ENCODE data around the gene MEX3A. TPM values are rescaled to one million over a fixed set of nuclear protein-coding genes. Genes with fewer than 3 reads are reported as not detected.

MEX3A gene
- total and polyA plus RNA-seq, 2 of the 8 experiments (the other 6 are each of a cell fraction or from before 2014, with no cell fraction given) = 34.1 to 52.4 TPM

DNA sequence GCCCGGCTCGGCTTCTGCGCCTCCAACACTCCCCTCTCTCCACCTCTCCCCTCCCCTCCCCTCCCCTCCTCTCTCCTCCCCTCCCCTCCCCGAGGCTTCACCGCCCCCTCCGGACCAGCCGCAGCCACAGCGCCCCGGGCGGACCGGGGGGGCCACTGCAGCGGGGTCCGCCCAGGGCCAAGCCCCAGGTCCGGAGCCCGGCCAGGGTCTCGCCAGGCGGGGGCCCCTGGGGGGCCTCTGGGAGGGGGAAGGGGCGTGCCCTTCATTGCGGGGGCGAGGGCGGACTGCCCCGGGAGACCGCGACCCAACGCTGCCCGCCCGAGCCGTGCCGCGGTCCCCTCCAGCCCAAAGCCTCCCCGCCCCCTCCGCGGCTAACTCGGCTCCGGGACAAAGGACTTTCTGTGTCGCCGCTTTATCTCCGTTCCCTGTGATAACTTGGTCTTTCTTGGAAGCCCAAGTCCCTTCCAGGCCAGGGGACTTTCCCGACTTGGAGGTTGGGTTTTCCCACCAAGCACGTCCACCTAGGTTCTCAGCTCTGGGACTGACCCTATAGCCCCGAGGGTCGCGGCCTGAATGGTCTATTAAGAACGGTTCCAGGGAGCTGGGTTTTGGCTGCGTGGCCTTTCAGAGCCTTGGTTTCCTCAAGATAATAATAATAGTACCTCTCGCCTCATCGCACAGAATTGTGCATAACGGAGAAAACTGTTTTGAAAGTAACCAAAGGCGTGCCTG lies 28.3 kb downstream of the MEX3A start, which contains the start of gene UBQLN4:
Gene UBQLN4, minus strand, starts transcription at position 31 of the 732 bp plus-strand sequence. CDS start 97 bp downstream, outside the sequence.
- Histone ChIP-seq H3K4me2 (ENCODE audit: insufficient read depth in 1 of 2, low read depth in 2 of 2, low read length in 2 of 2) (peak within 1 kb of the TSS; percentile 81 to 95), H2BK120ac (replicated peaks; ENCODE audit: low read depth, low read length) (peak within 1 kb of the TSS; percentile 92), H3K14ac (ENCODE audit: insufficient read length) (no peak within 1 kb of the TSS), H3K4me1 (replicated peaks in 1 of 4; ENCODE audit: control insufficient read depth in 3 of 4, insufficient read depth in 4 of 4, low read length in 3 of 4) (peaks cover 0 to 6% (median 0%) of the 10 kb centered on the region in 4 experiments; a peak in 2 of 7 replicates), H2BK15ac (ENCODE audit: low read length) (peak within 1 kb of the TSS; percentile 88; the same call in 1 of the 2 replicates), H3K4ac (replicated peaks; ENCODE audit: insufficient read length, low read depth, low read length) (peak within 1 kb of the TSS; percentile 92), H3K56ac (replicated peaks; ENCODE audit: insufficient read length, low read depth, low read length) (peak within 1 kb of the TSS; percentile 92), H3K9ac (replicated peaks in 1 of 4; ENCODE audit: extremely low read depth in 1 of 4, low read depth in 3 of 4, low read length in 3 of 4) (peak within 1 kb of the TSS; percentile 74 to 90 (median 80)), H3K18ac (ENCODE audit: extremely low read depth, low read length) (peak within 1 kb of the TSS; percentile 99), H4K5ac (ENCODE audit: insufficient read length, low read depth, low read length) (peak within 1 kb of the TSS; percentile 93), H4K8ac (ENCODE audit: extremely low read depth, insufficient read depth, low read length) (peak within 1 kb of the TSS; percentile 88), H2BK20ac (ENCODE audit: low read length) (0 out of 2 replicates have a peak within 1 kb of the TSS, but pooled peaks have one; percentile 72), H3K27ac (ENCODE audit: low read depth, low read length) (peak within 1 kb of the TSS; percentile 89), H4K91ac (replicated peaks; ENCODE audit: insufficient read length, low read length) (peak within 1 kb of the TSS; percentile 94), H4K20me1 (replicated peaks in 1 of 2; ENCODE audit: control insufficient read depth in 1 of 2, insufficient read depth in 2 of 2, low read length in 2 of 2) (peaks cover 2% of the 10 kb centered on the region in 2 experiments), H3K27me3 (replicated peaks in 1 of 4; ENCODE audit: control insufficient read depth in 3 of 4, extremely low read depth in 1 of 4, insufficient read depth in 3 of 4, low read length in 3 of 4) (no peaks in the 10 kb centered on the region), H2AK5ac (ENCODE audit: low read depth, low read length) (no peak within 1 kb of the TSS), H2BK5ac (ENCODE audit: low read depth, low read length) (peak within 1 kb of the TSS; percentile 93), H2AFZ (ENCODE audit: low read length) (peak within 1 kb of the TSS; percentile 19), H3K9me3 (ENCODE audit: insufficient read depth in 2 of 2, low read depth in 1 of 2, low read length in 1 of 2) (no peaks in the 10 kb centered on the region), H3K4me3 (ENCODE audit: extremely low read depth in 1 of 4, insufficient read depth in 2 of 4, low read depth in 3 of 4, low read length in 4 of 4) (peak within 1 kb of the TSS; percentile 93 to 99 (median 96)), H3K79me1 (ENCODE audit: low read depth, low read length) (peaks cover 3% of the 10 kb centered on the region), H3K36me3 (ENCODE audit: control insufficient read depth in 2 of 4, insufficient read depth in 4 of 4, low read length in 3 of 4) (peaks cover 8 to 17% (median 15%) of the 10 kb centered on the region in 4 experiments; a peak in 6 of 8 replicates), H3K23ac (ENCODE audit: insufficient read length) (no peak within 1 kb of the TSS), H3K79me2 (ENCODE audit: control insufficient read depth in 1 of 2, insufficient read depth in 2 of 2, low read length in 2 of 2) (peaks cover 0 to 28% of the 10 kb centered on the region in 2 experiments; a peak in 3 of 4 replicates), H3K23me2 (ENCODE audit: low read depth, low read length) (peaks cover 14% of the 10 kb centered on the region), H2BK12ac (ENCODE audit: low read depth, low read length) (peak within 1 kb of the TSS; percentile 81; the same call in 1 of the 2 replicates)
- FAIRE-seq (no peak), DNase-seq (ENCODE audit: low read depth in 1 of 2, low spot score in 2 of 2) (peak in 1 of 2 experiments; percentile 91)
- ChIA-PET CTCF (ENCODE audit: partially characterized antibody) (interaction anchor here (0.7 to 12.9 kb wide), 15 partner anchors 10 to 395 kb away, joined by 3 to 139 read pairs (median 4); partner anchors contain the start of gene SSR2), POLR2A (ENCODE audit: partially characterized antibody) (interaction anchor here (0.7 to 3.7 kb wide), 18 partner anchors 10 to 195 kb away, joined by 3 to 37 read pairs (median 5); partner anchors contain the start of genes ARHGEF2, MEX3A, RAB25 and SSR2)
- WGBS, 2 experiments (ENCODE audit: extremely low coverage in 1 of 2, insufficient coverage in 1 of 2, insufficient read length in 1 of 2, insufficient replicate concordance in 2 of 2, low coverage in 1 of 2, low lambda C conversion rate in 2 of 2, missing lambda C conversion rate in 1 of 2) = 0% methylated on average over 19 of the region's 49 CpGs; no CpG with 5 or more reads in 1 of the 2 experiments
- TF ChIP-seq POLR2AphosphoS5 (IDR thresholded peaks at IDR 0.05; ENCODE audit: low read depth, low read length) (peak; percentile 36; the same call in 1 of the 2 replicates), RAD21 (IDR thresholded peaks at IDR 0.05 in 1 of 2, conservative IDR thresholded peaks at IDR 0.05 in 1 of 2; ENCODE audit: low read depth in 2 of 2, low read length in 2 of 2) (peak in 1 of 2 experiments; percentile 38; a peak in 2 of 4 replicates), CHD2 (IDR thresholded peaks at IDR 0.05; ENCODE audit: low read length) (no peak), PHF8 (conservative IDR thresholded peaks at IDR 0.05; ENCODE audit: low read depth, low read length) (peak; percentile 82), SUZ12 (IDR thresholded peaks at IDR 0.05; ENCODE audit: low read length) (no peak), NANOG (IDR thresholded peaks at IDR 0.05; ENCODE audit: insufficient read depth, low read depth, low read length, poor library complexity, severe bottlenecking) (peak; percentile 16)
- TF ChIP-seq, protein P1, sequence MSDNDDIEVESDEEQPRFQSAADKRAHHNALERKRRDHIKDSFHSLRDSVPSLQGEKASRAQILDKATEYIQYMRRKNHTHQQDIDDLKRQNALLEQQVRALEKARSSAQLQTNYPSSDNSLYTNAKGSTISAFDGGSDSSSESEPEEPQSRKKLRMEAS (IDR thresholded peaks at IDR 0.05) = 0 out of 2 replicates have a peak, but pooled peaks have one; percentile 11

All from H1 (cell line).